SK-N-MC (cell line): ENCODE measurements around the gene C1orf105.

Source experiments
- DNase-seq: peaks from one replicate; pipeline ENCODE4 v3.0.0-alpha.2; 2011; ENCODE audit warnings: low read depth, low spot score
- H3K27ac ChIP-seq: fragments of 200-600 bp; sonication (generic); 2 replicates; pipeline ENCODE4 v1.5.1; 2016; ENCODE audit warnings: mixed run types
- H3K36me3 ChIP-seq: fragments of 200-600 bp; sonication (generic); 2 replicates; pipeline ENCODE4 v1.6.1; 2017; ENCODE audit warnings: antibody characterized with exemption, low read length, mixed read lengths; ENCODE audit not compliant: insufficient read depth
- H3K4me3 ChIP-seq: fragments of 200-600 bp; sonication (generic); 2 replicates; pipeline ENCODE4 v1.5.1; 2016
- H3K9ac ChIP-seq: fragments of 200-600 bp; sonication (generic); 2 replicates; pipeline ENCODE4 v1.8.0; 2017; ENCODE audit warnings: mixed run types, mixed read lengths; ENCODE audit not compliant: insufficient read length
- H3K9me3 ChIP-seq: fragments of 200-600 bp; sonication (generic); 2 replicates; pipeline ENCODE4 v1.6.1; 2017; ENCODE audit warnings: low read depth, mild to moderate bottlenecking, antibody characterized with exemption, low read length, moderate library complexity, mixed read lengths
- EZH2 ChIP-seq: fragments of 200-600 bp; sonication (generic); IDR thresholded peaks from one replicate; pipeline ENCODE4 v1.6.1; 2017; ENCODE audit warnings: antibody characterized with exemption
- FOXP2 ChIP-seq: optimal IDR thresholded peaks from 2 replicates; pipeline ENCODE3; 2011; ENCODE audit warnings: mild to moderate bottlenecking, moderate library complexity; ENCODE audit not compliant: insufficient read depth; ENCODE audit errors: extremely low read length, control extremely low read depth
- POLR2AphosphoS5 ChIP-seq: IDR thresholded peaks from 2 replicates; pipeline ENCODE4 v1.6.1; 2012; ENCODE audit warnings: mild to moderate bottlenecking, low read depth, low read length, borderline replicate concordance

C1orf105 gene

DNA sequence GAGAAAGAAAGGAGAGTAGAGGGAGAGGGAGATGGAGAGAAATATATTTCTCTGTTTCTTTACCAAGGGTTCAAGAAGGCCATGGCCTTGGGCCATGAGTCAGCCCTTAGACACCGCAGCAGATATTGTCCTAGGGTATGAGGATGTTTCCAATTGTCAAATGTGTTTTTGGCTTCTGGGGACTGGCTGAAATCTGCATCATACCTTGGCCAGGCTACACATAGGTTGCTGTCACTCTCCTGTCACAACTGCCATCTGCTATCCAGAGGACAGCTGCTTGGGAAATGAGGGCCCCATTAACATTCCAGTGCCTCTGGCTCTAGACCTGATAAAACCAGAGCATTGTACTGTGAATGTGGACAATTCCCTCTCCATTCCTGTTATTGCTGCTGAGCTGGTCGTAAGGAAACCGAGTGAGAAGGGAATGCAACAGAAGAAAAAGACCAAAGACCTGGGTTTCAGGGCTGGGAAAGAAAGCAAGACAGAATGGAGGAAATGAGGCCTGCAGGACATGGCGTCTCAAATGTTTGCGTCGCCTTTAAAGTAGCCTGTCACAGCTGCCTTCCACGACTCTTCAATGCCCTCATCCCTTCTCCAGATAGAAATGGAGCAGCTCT lies 32.2 kb downstream of the C1orf105 start:
- DNase-seq: no peak
- Histone ChIP-seq H3K9me3 (no peaks in the 10 kb centered on the region), H3K4me3 (no peak overlapping the region), H3K9ac (no peak overlapping the region), H3K36me3 (no peaks in the 10 kb centered on the region), H3K27ac (no peak overlapping the region)
- TF ChIP-seq POLR2AphosphoS5: no peak
- TF ChIP-seq FOXP2: no peak
- TF ChIP-seq EZH2: no peak

DNA sequence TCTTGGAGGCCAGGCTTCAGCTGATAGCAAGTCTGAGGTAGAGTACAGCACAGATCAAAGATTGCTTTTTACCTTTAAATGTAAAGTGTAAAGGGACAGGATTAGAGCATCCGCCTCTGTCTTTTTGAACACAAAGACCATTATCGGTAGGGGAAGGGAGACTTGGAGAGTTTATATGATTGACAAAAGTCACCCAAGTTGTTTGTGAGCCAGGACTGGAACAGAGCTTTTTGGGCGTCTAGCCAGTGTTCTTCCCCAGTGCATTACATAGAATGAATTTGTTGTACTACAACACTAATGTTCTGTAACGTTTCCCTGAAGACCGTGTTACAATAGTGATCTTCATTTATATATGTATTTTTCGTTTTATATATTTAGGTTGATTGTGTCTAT lies 32.7 kb downstream of the C1orf105 start:
- Histone ChIP-seq H3K9ac (no peak overlapping the region), H3K36me3 (no peaks in the 10 kb centered on the region), H3K9me3 (no peaks in the 10 kb centered on the region), H3K4me3 (no peak overlapping the region), H3K27ac (no peak overlapping the region)
- no peak for DNase-seq
- no peak for TF ChIP-seq EZH2
- no peak for TF ChIP-seq FOXP2
- no peak for TF ChIP-seq POLR2AphosphoS5

DNA sequence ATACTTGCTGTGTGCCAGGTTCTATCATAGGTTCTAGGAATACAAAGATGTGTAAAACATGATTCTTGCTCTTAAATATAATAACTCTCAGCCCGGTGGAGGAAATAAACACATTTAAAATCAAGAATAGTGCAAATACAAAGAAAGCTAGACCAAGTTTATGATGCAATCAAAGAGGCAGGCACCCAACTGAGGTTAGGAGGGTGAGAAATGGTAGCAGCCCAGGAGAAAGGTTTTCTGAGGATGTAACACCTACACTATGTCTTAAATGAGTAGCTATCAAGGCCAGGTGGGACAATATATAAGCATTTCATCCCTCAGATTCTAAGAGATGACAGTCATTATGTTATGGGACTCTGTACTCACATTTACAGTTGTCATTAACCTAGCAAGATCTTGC lies 33.1 kb downstream of the C1orf105 start:
- DNase-seq: no peak
- Histone ChIP-seq H3K27ac (no peak overlapping the region), H3K9me3 (no peaks in the 10 kb centered on the region), H3K4me3 (no peak overlapping the region), H3K9ac (no peak overlapping the region), H3K36me3 (no peaks in the 10 kb centered on the region)
- TF ChIP-seq EZH2 (no peak), FOXP2 (no peak)

DNA sequence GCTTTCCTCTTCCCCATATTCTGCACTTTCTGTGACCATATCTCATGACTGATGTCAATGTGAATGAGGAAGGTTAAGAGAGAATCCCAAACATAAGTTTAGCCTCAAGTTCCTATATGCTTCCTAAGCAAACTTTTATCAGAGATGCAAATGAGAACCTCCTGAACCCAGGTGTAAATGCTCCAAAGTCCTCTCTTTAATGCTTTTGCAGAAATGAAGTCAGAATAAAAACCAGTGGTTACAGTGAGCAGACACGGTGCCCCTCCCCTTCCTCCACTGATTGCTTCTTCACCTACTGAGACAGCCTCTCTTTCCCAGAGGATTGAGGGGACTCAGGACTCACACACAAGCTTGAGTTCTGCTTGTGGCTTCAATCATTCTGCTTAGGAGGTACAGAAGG lies 35.0 kb downstream of the C1orf105 start:
- no peak overlapping the region for H3K27ac ChIP-seq
- no peak for DNase-seq
- no peaks in the 10 kb centered on the region for H3K36me3 ChIP-seq
- no peak overlapping the region for H3K4me3 ChIP-seq
- no peak for TF ChIP-seq POLR2AphosphoS5
- TF ChIP-seq FOXP2: no peak
- no peak for TF ChIP-seq EZH2
- no peak overlapping the region for H3K9ac ChIP-seq
- H3K9me3 ChIP-seq: no peaks in the 10 kb centered on the region

DNA sequence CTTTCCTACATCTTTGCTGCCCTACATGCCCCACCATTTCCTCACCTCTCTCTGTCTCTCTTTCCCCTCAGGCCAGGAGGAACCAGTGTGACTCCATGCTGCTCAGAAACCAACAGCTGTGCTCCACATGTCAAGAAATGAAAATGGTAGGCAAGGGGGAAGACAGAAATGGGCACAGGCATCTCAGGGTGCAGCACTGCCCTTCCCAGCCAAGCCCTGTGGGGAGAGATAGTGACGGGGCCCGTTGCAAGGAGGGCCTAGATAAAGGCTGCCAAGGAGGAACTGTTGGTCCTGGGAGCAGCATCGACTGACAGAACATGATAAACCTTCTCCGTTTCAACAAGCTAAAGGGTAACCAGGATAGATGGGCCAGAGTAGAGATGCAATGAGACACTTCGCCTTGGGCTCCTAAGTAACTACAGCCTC lies 35.9 kb downstream of the C1orf105 start:
- DNase-seq: no peak
- Histone ChIP-seq H3K9me3 (no peaks in the 10 kb centered on the region), H3K9ac (no peak overlapping the region), H3K27ac (no peak overlapping the region), H3K36me3 (no peaks in the 10 kb centered on the region), H3K4me3 (no peak overlapping the region)
- TF ChIP-seq FOXP2 (no peak), EZH2 (no peak), POLR2AphosphoS5 (no peak)

DNA sequence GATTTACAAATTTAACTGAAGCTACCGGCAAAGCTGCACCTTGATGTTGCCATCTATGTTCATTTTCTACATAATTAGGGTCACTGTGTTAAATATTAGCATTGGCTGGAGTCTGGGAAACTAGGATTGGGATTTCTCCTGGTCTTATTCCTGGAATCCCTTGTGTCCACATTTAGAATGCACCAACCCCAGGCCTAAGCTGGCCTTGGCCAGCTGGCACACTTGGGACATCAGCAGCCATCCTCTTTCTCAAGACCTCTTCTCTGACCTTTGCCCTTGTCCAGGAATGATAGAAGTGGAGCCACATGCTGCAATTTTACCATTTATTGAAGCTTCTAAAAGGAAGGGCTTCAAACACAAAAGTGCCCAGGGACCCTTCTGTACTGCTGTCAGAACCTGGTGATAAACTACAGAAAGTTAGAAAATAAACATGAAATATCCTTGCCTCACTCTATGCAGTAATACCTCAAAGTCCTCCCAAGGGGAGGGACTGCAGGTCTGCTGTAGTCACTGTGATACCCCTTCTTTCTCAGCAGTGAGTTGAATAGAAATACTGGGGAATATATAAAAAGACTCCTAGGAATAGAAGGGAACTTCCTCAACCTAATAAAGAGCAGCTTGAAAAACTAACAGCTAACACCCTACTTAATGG lies 37.1 kb downstream of the C1orf105 start:
- no peaks in the 10 kb centered on the region for H3K9me3 ChIP-seq
- no peak for TF ChIP-seq POLR2AphosphoS5
- no peak for TF ChIP-seq FOXP2
- TF ChIP-seq EZH2: no peak

DNA sequence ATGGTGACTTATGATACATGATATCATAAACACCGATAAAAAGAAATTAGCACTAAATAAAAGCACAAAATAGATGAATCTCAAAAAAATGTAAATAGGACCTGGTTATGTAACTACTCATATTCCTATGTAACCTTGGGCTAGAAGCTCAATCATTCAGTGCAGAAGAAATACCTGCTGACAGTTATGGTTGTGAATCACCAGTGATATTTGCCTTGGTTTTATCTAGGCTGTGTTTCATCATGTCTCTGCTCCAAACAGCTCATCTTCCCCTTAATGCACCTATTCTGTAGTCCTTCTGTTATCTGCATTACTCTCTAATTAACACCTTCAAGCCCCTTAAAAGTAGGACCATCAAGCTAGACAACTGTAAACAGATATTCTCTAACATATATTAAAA lies 39.7 kb downstream of the C1orf105 start:
- H3K9ac ChIP-seq: no peak overlapping the region
- no peaks in the 10 kb centered on the region for H3K36me3 ChIP-seq
- no peak overlapping the region for H3K4me3 ChIP-seq
- TF ChIP-seq FOXP2: no peak
- no peak for TF ChIP-seq POLR2AphosphoS5
- TF ChIP-seq EZH2: no peak
- H3K27ac ChIP-seq: no peak overlapping the region
- no peaks in the 10 kb centered on the region for H3K9me3 ChIP-seq
- DNase-seq: no peak

More for the DNA sequence above, 37.1 kb downstream of the C1orf105 start:
- H3K9ac ChIP-seq: no peak overlapping the region
- H3K4me3 ChIP-seq: no peak overlapping the region
- DNase-seq: no peak
- H3K27ac ChIP-seq: no peak overlapping the region
- no peaks in the 10 kb centered on the region for H3K36me3 ChIP-seq

DNA sequence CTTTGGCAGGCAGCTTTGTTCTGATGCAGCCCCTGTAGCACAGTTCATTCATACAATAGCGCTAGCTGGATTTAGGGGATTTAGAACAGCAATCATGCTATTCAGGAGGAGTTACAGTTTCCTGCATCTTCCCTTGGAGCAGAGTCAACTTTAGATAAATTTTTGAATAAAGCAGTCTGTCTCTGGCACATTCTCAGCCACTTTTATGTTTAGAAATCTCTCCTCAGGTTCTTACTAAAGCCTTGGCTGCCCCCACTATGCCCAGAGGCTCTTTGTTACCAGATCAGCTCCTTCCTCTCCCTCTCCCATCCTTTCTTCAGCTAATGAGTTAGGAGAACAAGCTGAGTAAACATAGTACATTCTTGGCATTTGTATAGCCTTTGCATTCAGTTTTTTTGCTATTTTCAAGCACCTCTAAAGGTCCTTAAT lies 40.4 kb downstream of the C1orf105 start:
- Histone ChIP-seq H3K9me3 (no peaks in the 10 kb centered on the region), H3K4me3 (peak overlapping the region; percentile 17), H3K27ac (peak overlapping the region; percentile 60), H3K9ac (no peak overlapping the region), H3K36me3 (no peaks in the 10 kb centered on the region)
- peak; percentile 64 for DNase-seq
- TF ChIP-seq FOXP2 (no peak), POLR2AphosphoS5 (no peak), EZH2 (no peak)

DNA sequence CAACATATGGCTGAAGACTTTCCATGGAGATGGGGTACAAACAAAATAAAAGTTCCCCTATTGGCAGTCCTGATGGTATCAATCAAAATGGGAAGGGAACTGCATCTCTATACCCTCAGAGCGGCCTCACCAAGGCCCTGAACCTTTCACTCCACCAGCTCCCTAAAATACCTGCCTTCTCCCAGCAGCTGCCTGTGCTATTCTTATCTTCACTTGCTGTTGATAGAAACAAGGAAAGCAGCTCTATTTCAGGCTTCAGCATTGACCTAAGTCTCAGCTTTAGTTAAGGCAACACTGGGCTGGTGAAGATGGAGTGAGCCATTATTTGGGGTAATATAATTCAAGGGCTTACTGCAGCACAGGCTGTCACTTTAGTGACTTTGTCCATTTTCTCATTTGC lies 45.1 kb downstream of the C1orf105 start:
- H3K9ac ChIP-seq: no peak overlapping the region
- DNase-seq: no peak
- TF ChIP-seq POLR2AphosphoS5 (no peak), EZH2 (no peak), FOXP2 (no peak)

More for the DNA sequence above, 45.1 kb downstream of the C1orf105 start:
- Histone ChIP-seq H3K4me3 (no peak overlapping the region), H3K27ac (no peak overlapping the region), H3K9me3 (no peaks in the 10 kb centered on the region), H3K36me3 (no peaks in the 10 kb centered on the region)
